HepG2 (cell line): ENCODE results near the gene ZNF526. TPM values are rescaled to one million over a fixed set of nuclear protein-coding genes. Genes with fewer than 3 reads are reported as not detected.

ENCODE experiments used
- ATAC-seq: fragments of 200-7000 bp; cut with Tn5 transposase; 3 replicates; pipeline ENCODE4 v1.9.1; 2020; ENCODE audit warnings: mild to moderate bottlenecking, moderate library complexity
- BruUV-seq: library from RNA; stranded (reverse); fragments of 400-500 nt; replicated peaks from 2 replicates; lab custom pipeline; 2021; lab: Mats Ljungman, UMichigan
- CTCF ChIA-PET: fragments of 300-600 bp; formaldehyde crosslinking; extraction: SDS; loops from one replicate; lab custom pipeline; 2021; ENCODE audit warnings: low total read pairs, inconsistent platforms, low intra/inter-chr PET ratio; lab: Yijun Ruan, JAX
- POLR2A ChIA-PET: fragments of 350-600 bp; sonication (Branson Sonifier 250); formaldehyde crosslinking; loops from one replicate; lab custom pipeline; 2020; ENCODE audit warnings: antibody characterized with exemption, inconsistent platforms; lab: Yijun Ruan, JAX
- DNase-seq: peaks from one replicate; pipeline ENCODE4 v3.0.0-alpha.2; 2015; ENCODE audit warnings: low spot score
- FAIRE-seq: peaks from 3 replicates; lab custom pipeline; 2011; peaks lifted over from hg19 to GRCh38; lab: Jason Lieb, UNC
- H2AFZ ChIP-seq: one replicate; pipeline ENCODE4 v1.6.1; 2011; ENCODE audit warnings: low read length, inconsistent platforms
- H3K27ac ChIP-seq: fragments of 300-600 bp; 3 replicates; pipeline ENCODE4 v1.8.0; 2011; ENCODE audit warnings: mixed run types, mild to moderate bottlenecking, mixed read lengths, low read length, inconsistent platforms; ENCODE audit not compliant: insufficient read depth; ENCODE audit errors: extremely low read length
- H3K27me3 ChIP-seq, 2 experiments: fragments of 200-600 bp in 1 of 2; 2 replicates in 1 of 2; 3 replicates in 1 of 2; pipeline versions ENCODE4 v1.6.0 to v1.8.0; 2011; ENCODE audit warnings: low read length in 2 of 2, mild to moderate bottlenecking in 2 of 2, moderate library complexity in 2 of 2, inconsistent platforms in 1 of 2; ENCODE audit not compliant: insufficient read depth in 2 of 2, control insufficient read depth in 1 of 2
- H3K36me3 ChIP-seq, 2 experiments: fragments of 200-600 bp in 1 of 2; replicated peaks in 1 of 2; 2 replicates in 1 of 2; 3 replicates in 1 of 2; pipeline versions ENCODE4 v1.5.1 to v1.8.0; 2011; ENCODE audit warnings: low read length in 2 of 2, inconsistent platforms in 1 of 2; ENCODE audit not compliant: insufficient read depth in 2 of 2, control insufficient read depth in 1 of 2
- H3K4me1 ChIP-seq: 2 replicates; pipeline ENCODE4 v1.5.1; 2012; ENCODE audit warnings: low read length, inconsistent platforms; ENCODE audit not compliant: insufficient read depth
- H3K4me2 ChIP-seq: 2 replicates; pipeline ENCODE4 v1.6.0; 2011; ENCODE audit warnings: low read depth, low read length, inconsistent platforms
- H3K4me3 ChIP-seq, 3 experiments: fragments of 200-600 bp in 1 of 3; sonication (generic), shearing (Covaris generic) in 1 of 3; replicated peaks in 1 of 3; 2 replicates each; pipeline ENCODE4 v1.5.1; 2011 to 2016; ENCODE audit warnings: low read length in 3 of 3, inconsistent platforms in 2 of 3, low read depth in 2 of 3, mild to moderate bottlenecking in 2 of 3, control low read depth in 1 of 3, mixed read lengths in 1 of 3; ENCODE audit not compliant: insufficient read depth in 1 of 3
- H3K79me2 ChIP-seq: one replicate; pipeline ENCODE4 v1.6.1; 2011; ENCODE audit warnings: low read length, inconsistent platforms; ENCODE audit not compliant: insufficient read depth
- H3K9ac ChIP-seq: 2 replicates; pipeline ENCODE4 v1.6.0; 2011; ENCODE audit warnings: mild to moderate bottlenecking, low read depth, low read length, inconsistent platforms; ENCODE audit not compliant: insufficient read depth
- H3K9me3 ChIP-seq: 2 replicates; pipeline ENCODE4 v1.5.1; 2012; ENCODE audit warnings: mild to moderate bottlenecking, low read length
- H4K20me1 ChIP-seq: 2 replicates; pipeline ENCODE4 v1.6.0; 2011; ENCODE audit warnings: inconsistent platforms, mild to moderate bottlenecking, low read length, moderate library complexity; ENCODE audit not compliant: insufficient read depth
- ATF7 ChIP-seq, 2 experiments: fragments of 450-650 bp in 1 of 2; sonication (generic) in 1 of 2; formaldehyde crosslinking in 1 of 2; IDR thresholded peaks; 2 replicates each; pipeline versions ENCODE4 v1.4.0 to v1.6.1; 2016 to 2020; ENCODE audit warnings: antibody characterized with exemption in 1 of 2, mild to moderate bottlenecking in 1 of 2, missing genetic modification reagents in 1 of 2
- REPIN1 ChIP-seq: sonication (generic); formaldehyde crosslinking; IDR thresholded peaks from 2 replicates; pipeline ENCODE4 v1.8.0; 2022; ENCODE audit warnings: missing genetic modification reagents, low read depth, mild to moderate bottlenecking, borderline replicate concordance
- TARDBP ChIP-seq: sonication (generic); formaldehyde crosslinking; IDR thresholded peaks from 2 replicates; pipeline ENCODE4 v1.8.0; 2022; ENCODE audit warnings: mild to moderate bottlenecking, missing genetic modification reagents
- XBP1 ChIP-seq: sonication (generic); formaldehyde crosslinking; IDR thresholded peaks from 2 replicates; pipeline ENCODE4 v1.5.0; 2020; ENCODE audit warnings: missing genetic modification reagents
- ZNF644 ChIP-seq: IDR thresholded peaks from 2 replicates; pipeline ENCODE4 v1.6.1; 2016; ENCODE audit warnings: low read depth
- WGBS: methylation state at CpG from one replicate; pipeline ENCODE4 v1.1.6; 2017; ENCODE audit warnings: low lambda C conversion rate; 5-methylcytosine and 5-hydroxymethylcytosine counted together
- in situ Hi-C: cut with HindIII; loops from 2 replicates; pipeline ENCODE4 v1.10.0; 2017; ENCODE audit warnings: low pct_unique_long_range_greater_than_20kb; ENCODE audit not compliant: extremely low pct_ligation_motif_present
- intact Hi-C: fragments of 100-400 bp; cut with micrococcal nuclease; formaldehyde crosslinking; loops from one replicate; pipeline ENCODE4 v1.10.0; 2022; ENCODE audit not compliant: unreplicated experiment
- polyA plus RNA-seq, 8 experiments: library from polyadenylated mRNA; depleted of rRNA in 3 of 8; stranded (reverse) in 7 of 8; unstranded in 1 of 8; fragments of >200 nt; fragmentation: Illumina TruSeq in 4 of 8; extraction: Trizol in 4 of 8; gene quantifications; 2 replicates each; pipeline versions ENCODE4 v1.2.1 to v1.2.3, GENCODE V29; 2011 to 2016; ENCODE audit warnings: low read depth in 4 of 8, missing spikeins in 1 of 8, mixed read lengths in 1 of 8; ENCODE audit not compliant: insufficient read depth in 1 of 8
- total RNA-seq, 5 experiments: library from RNA; depleted of rRNA; stranded (reverse); fragments of >200 nt; fragmentation: Illumina TruSeq; extraction: Trizol; gene quantifications; 2 replicates each; pipeline ENCODE4 v1.2.3, GENCODE V29; 2016; ENCODE audit warnings: low read depth in 1 of 5
- TF ChIP-seq, protein P1 (sequence below): sonication (generic); formaldehyde crosslinking; IDR thresholded peaks from 2 replicates; pipeline ENCODE4 v1.4.0; 2020; ENCODE audit warnings: missing genetic modification reagents

ZNF526 gene
- total and polyA plus RNA-seq, 2 of the 13 experiments (the other 11 are each of a cell fraction or from before 2014, with no cell fraction given): 3.3 to 8.4 TPM

DNA sequence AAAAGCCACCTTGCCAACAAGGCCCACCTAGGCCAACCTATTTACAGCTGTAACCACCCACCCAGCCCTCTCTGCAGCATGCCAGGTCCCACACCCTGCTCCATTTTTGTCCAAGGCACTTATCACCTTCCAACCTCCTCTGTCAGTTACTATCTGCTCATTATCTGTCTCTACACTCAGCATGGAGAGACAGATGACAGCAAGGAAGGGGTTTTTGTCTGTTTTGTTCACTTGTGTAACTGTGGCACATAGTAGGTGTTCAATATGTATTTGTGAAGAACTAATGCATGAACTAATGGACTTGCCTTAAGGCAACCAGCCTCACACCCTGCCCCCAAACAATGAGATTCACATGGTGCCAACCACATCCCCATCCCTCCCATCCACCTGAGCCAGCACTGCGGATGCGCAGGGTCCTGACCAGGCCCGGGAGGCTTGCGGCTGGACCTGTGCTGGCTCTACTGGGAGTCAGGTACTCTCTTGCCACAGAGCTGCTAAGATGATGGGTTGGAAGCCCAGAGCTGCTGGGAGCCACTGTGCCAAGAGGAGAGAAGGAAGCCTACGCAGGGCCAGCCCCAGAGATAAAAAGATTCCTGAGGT, 19.9 kb upstream of the ZNF526 start:
- no peak for TF ChIP-seq XBP1 (CRISPR knock-in tag)
- TF ChIP-seq, protein P1, sequence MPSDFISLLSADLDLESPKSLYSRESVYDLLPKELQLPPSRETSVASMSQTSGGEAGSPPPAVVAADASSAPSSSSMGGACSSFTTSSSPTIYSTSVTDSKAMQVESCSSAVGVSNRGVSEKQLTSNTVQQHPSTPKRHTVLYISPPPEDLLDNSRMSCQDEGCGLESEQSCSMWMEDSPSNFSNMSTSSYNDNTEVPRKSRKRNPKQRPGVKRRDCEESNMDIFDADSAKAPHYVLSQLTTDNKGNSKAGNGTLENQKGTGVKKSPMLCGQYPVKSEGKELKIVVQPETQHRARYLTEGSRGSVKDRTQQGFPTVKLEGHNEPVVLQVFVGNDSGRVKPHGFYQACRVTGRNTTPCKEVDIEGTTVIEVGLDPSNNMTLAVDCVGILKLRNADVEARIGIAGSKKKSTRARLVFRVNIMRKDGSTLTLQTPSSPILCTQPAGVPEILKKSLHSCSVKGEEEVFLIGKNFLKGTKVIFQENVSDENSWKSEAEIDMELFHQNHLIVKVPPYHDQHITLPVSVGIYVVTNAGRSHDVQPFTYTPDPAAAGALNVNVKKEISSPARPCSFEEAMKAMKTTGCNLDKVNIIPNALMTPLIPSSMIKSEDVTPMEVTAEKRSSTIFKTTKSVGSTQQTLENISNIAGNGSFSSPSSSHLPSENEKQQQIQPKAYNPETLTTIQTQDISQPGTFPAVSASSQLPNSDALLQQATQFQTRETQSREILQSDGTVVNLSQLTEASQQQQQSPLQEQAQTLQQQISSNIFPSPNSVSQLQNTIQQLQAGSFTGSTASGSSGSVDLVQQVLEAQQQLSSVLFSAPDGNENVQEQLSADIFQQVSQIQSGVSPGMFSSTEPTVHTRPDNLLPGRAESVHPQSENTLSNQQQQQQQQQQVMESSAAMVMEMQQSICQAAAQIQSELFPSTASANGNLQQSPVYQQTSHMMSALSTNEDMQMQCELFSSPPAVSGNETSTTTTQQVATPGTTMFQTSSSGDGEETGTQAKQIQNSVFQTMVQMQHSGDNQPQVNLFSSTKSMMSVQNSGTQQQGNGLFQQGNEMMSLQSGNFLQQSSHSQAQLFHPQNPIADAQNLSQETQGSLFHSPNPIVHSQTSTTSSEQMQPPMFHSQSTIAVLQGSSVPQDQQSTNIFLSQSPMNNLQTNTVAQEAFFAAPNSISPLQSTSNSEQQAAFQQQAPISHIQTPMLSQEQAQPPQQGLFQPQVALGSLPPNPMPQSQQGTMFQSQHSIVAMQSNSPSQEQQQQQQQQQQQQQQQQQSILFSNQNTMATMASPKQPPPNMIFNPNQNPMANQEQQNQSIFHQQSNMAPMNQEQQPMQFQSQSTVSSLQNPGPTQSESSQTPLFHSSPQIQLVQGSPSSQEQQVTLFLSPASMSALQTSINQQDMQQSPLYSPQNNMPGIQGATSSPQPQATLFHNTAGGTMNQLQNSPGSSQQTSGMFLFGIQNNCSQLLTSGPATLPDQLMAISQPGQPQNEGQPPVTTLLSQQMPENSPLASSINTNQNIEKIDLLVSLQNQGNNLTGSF (CRISPR knock-in tag): no peak
- no peak for TF ChIP-seq ATF7 (IDR thresholded peaks at IDR 0.05)
- TF ChIP-seq ATF7 (CRISPR knock-in tag; IDR thresholded peaks at IDR 0.05): no peak
- no peak for TF ChIP-seq TARDBP (CRISPR knock-in tag)
- TF ChIP-seq REPIN1 (CRISPR knock-in tag): no peak
- no peak for TF ChIP-seq ZNF644 (CRISPR knock-in tag)
- Histone ChIP-seq H3K4me2 (no peak overlapping the region), H3K79me2 (peaks cover 10% of the 10 kb centered on the region), H3K9me3 (no peaks in the 10 kb centered on the region), H3K4me3 (no peak overlapping the region), H3K27ac (no peak overlapping the region), H3K27me3 (no peaks in the 10 kb centered on the region; a peak in 1 of 5 replicates), H3K9ac (no peak overlapping the region), H3K4me1 (no peaks in the 10 kb centered on the region), H2AFZ (no peak overlapping the region), H4K20me1 (peaks cover 17% of the 10 kb centered on the region; the same call in 1 of the 2 replicates), H3K36me3 (peaks cover 37 to 65% of the 10 kb centered on the region in 2 experiments)
- DNase-seq (no peak), ATAC-seq (no peak), FAIRE-seq (no peak)
- in situ Hi-C loops: no loop called here
- no TSS peak for BruUV-seq
- intact Hi-C loops: no loop called here
- 84% methylated on average over 5 of the region's 5 CpGs for WGBS
- ChIA-PET CTCF (no interaction called here), POLR2A (no interaction called here)
